ENCODE data around the gene SCAP. TPM values are rescaled to one million over a fixed set of nuclear protein-coding genes. Genes with fewer than 3 reads are reported as not detected.

Gene SCAP
- total and polyA plus RNA-seq, 2 of the 13 experiments (the other 11 are each of a cell fraction or from before 2014, with no cell fraction given): 40.4 to 53.3 TPM

DNA sequence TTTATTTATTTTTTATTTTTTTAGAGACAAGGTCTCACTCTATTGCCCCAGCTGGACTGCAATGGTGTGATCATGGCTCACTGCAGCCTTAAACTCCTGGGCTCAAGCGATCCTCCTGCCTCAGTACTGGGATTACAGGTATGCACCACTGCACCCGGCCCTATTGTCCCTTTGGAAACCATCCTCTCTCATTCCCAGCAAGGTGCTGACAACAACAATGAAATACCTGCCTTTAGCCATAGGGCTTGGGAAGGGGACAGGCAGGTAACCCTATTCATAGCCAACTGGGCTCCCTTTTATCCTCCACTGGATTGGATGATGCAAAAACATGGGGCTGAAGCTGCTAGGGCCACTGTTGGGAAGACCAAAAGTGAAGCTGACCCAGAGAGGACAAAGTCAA, 43.1 kb downstream of the SCAP start:
- Histone ChIP-seq H3K4me3 (replicated peaks in 1 of 3; ENCODE audit: insufficient read depth in 1 of 3, low read depth in 2 of 3, low read length in 3 of 3) (no peak overlapping the region), H4K20me1 (ENCODE audit: insufficient read depth, low read length) (no peaks in the 10 kb centered on the region), H3K9ac (ENCODE audit: insufficient read depth, low read depth, low read length) (no peak overlapping the region), H3K4me1 (ENCODE audit: insufficient read depth, low read length) (peaks cover 31% of the 10 kb centered on the region), H2AFZ (ENCODE audit: low read length) (no peak overlapping the region), H3K36me3 (replicated peaks in 1 of 2; ENCODE audit: control insufficient read depth in 1 of 2, insufficient read depth in 2 of 2, low read length in 2 of 2) (peaks cover 18 to 47% of the 10 kb centered on the region in 2 experiments), H3K9me3 (ENCODE audit: low read length) (no peaks in the 10 kb centered on the region), H3K27me3 (ENCODE audit: control insufficient read depth in 1 of 2, insufficient read depth in 2 of 2, low read length in 2 of 2) (no peaks in the 10 kb centered on the region), H3K27ac (ENCODE audit: extremely low read length, insufficient read depth, low read length) (no peak overlapping the region), H3K4me2 (ENCODE audit: low read depth, low read length) (no peak overlapping the region), H3K79me2 (ENCODE audit: insufficient read depth, low read length) (no peaks in the 10 kb centered on the region)
- DNase-seq (ENCODE audit: low spot score) (no peak), ATAC-seq (no peak), FAIRE-seq (no peak)
- ChIA-PET POLR2A (interaction anchor here (0.6 kb wide), 1 partner anchor 28 kb away, joined by 3 read pairs; no protein-coding TSS in a partner anchor), CTCF (ENCODE audit: low intra/inter-chr PET ratio, low total read pairs) (no interaction called here)
- no TSS peak for BruUV-seq (replicated peaks)
- intact Hi-C loops (cut with micrococcal nuclease; ENCODE audit: unreplicated experiment): no loop called here
- TF ChIP-seq SUZ12 (IDR thresholded peaks at IDR 0.05; ENCODE audit: low read depth, low read length) (no peak), AHDC1 (CRISPR knock-in tag; IDR thresholded peaks at IDR 0.05; ENCODE audit: borderline replicate concordance) (no peak), KDM3A (CRISPR knock-in tag; IDR thresholded peaks at IDR 0.05; ENCODE audit: low read depth) (no peak), ZNF713 (CRISPR knock-in tag; IDR thresholded peaks at IDR 0.05) (no peak), ZNF317 (CRISPR knock-in tag; IDR thresholded peaks at IDR 0.05) (no peak), ZNF7 (CRISPR knock-in tag; IDR thresholded peaks at IDR 0.05) (no peak), ZNF468 (CRISPR knock-in tag; IDR thresholded peaks at IDR 0.05) (no peak)
- TF ChIP-seq, protein P1, sequence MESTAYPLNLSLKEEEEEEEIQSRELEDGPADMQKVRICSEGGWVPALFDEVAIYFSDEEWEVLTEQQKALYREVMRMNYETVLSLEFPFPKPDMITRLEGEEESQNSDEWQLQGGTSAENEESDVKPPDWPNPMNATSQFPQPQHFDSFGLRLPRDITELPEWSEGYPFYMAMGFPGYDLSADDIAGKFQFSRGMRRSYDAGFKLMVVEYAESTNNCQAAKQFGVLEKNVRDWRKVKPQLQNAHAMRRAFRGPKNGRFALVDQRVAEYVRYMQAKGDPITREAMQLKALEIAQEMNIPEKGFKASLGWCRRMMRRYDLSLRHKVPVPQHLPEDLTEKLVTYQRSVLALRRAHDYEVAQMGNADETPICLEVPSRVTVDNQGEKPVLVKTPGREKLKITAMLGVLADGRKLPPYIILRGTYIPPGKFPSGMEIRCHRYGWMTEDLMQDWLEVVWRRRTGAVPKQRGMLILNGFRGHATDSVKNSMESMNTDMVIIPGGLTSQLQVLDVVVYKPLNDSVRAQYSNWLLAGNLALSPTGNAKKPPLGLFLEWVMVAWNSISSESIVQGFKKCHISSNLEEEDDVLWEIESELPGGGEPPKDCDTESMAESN (CRISPR knock-in tag; conservative IDR thresholded peaks at IDR 0.05): no peak
- in situ Hi-C loops (cut with HindIII; ENCODE audit: extremely low pct_ligation_motif_present, low pct_unique_long_range_greater_than_20kb): no loop called here
- 100% methylated on average over 2 of the region's 2 CpGs for WGBS (ENCODE audit: low lambda C conversion rate)

Measured in HepG2 (cell line).